Measurements from ENCODE around the gene CCDC13.
"Not testable (repeated sequence)": the region's sequence is repeated elsewhere in the genome, so short reads cannot be mapped to it uniquely, and the experiment has no call there.

The CCDC13 gene, protein sequence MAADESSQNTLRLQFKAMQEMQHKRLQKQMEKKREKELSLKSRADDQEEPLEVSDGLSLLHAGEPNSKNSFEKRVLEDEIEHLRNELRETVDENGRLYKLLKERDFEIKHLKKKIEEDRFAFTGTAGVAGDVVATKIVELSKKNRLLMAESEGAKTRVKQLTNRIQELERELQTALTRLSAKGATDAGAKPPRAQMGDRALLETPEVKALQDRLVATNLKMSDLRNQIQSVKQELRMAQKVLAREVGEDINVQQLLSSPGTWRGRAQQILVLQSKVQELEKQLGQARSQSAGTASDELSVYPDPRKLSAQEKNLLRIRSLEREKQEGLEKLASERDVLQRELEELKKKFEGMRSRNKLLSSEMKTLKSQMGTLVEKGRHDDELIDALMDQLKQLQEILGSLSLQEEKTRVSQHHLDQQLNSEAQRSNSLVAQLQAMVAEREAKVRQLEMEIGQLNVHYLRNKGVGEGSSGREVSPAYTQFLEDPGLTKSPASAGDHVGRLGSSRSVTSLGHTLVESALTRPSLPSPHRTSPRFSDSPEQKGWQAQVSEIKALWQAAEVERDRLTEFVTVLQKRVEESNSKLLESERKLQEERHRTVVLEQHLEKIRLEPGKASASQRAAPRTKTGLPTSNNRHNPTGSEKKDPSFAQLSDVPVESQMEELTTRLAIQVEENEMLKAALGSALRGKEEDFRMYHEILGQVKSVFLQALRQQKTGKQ

DNA sequence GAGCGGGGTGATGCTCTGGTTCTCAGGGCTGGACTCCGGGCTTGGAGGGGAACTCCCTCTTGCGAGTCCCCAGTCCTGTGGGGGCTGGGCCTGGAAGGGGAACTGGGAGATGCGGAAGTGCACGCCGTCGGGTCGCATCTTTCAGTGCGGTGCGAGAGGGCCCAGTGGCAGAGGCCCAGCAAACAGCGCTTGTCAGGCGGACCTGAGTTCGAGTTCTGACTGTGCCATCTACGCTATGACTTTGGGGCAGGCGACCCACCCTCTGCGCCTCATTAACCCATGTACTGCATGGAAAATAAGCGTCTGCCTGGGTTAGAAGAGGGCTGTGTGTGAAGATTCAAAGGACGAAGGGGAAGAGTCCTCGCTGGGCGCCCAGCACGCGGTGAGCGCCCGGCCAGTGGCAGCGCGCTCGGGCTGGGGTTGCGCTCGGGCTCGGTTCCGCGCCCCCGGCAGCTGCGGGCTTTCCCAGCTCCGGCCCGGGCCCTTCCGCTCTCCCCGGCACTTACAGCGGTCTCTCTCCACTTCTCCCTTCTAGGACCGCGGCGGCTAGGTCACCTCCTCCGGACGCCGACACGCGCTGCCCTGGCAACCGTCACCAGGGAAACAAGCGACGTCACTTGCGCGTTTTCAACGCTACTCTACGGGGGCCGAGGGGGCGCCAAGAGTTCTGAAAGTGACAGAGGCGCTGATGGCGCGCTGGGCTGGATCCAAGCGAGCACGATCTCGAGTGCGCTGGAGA is at the start of gene CCDC13:
CCDC13 (minus strand) TSS at position 584 of the 739 bp plus-strand sequence. CDS start 14,908 bp downstream, outside the sequence.
- H3K36me3 ChIP-seq (ENCODE audit: insufficient read depth, low read length) = no peaks in the 10 kb centered on the region
- peak within 1 kb of the TSS; percentile 44 to 82 for H3K4me3 ChIP-seq (ENCODE audit: low read depth in 1 of 2, low read length in 2 of 2)
- H3K27ac ChIP-seq (ENCODE audit: low read depth, low read length) = peak within 1 kb of the TSS; percentile 76
- H3K27me3 ChIP-seq (ENCODE audit: control insufficient read depth in 1 of 2, insufficient read depth in 2 of 2, low read length in 2 of 2) = no peaks in the 10 kb centered on the region
- peak within 1 kb of the TSS; percentile 61 for H3K9ac ChIP-seq (ENCODE audit: low read length)
- no peaks in the 10 kb centered on the region for H3K9me3 ChIP-seq (ENCODE audit: low read length)
- peaks cover 9% of the 10 kb centered on the region for H3K4me1 ChIP-seq (ENCODE audit: insufficient read depth, low read length)

DNA sequence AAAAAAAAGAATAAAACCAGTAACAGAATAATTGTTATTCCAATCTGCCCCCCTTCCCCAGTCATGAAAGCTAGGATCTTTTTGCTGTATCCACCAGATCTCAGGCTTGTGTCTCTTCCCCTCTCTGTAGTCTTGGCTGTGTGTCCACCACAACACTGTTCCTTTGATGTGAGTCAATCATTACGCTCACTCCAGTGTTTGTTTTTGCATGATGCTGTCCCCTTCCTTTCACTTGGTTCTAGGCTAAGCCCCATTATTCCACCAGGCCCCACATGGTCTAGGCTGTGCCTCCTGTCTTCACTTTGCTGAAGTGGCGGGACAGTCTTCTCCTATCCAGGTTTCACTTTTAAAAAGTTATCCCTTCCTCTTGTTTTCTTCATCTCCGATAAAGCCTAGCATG is 49.8 kb upstream of the CCDC13 start:
- Histone ChIP-seq H3K9me3 (ENCODE audit: low read length) (no peaks in the 10 kb centered on the region), H3K27me3 (ENCODE audit: control insufficient read depth in 1 of 2, insufficient read depth in 2 of 2, low read length in 2 of 2) (no peaks in the 10 kb centered on the region), H3K36me3 (ENCODE audit: insufficient read depth, low read length) (no peaks in the 10 kb centered on the region), H3K27ac (ENCODE audit: low read depth, low read length) (no peak overlapping the region), H3K9ac (ENCODE audit: low read length) (no peak overlapping the region), H3K4me1 (ENCODE audit: insufficient read depth, low read length) (no peaks in the 10 kb centered on the region), H3K4me3 (ENCODE audit: low read depth in 1 of 2, low read length in 2 of 2) (no peak overlapping the region)

DNA sequence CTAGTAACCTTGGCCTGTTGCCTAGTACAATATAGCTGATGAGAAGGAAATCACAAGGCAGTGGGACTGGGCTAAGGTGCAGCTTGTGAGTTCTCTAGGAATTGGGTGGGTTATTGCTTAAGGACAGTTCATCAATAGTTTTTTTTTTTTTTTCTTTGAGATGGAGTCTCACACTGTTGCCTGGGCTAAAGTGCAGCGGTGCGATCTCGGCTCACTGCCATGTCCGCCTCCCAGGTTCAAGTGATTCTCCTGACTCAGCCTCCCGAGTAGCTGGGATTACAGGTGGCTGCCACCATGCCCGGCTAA is 47.6 kb upstream of the CCDC13 start:
- no peak overlapping the region for H3K27ac ChIP-seq (ENCODE audit: low read depth, low read length)
- H3K9ac ChIP-seq (ENCODE audit: low read length) = no peak overlapping the region
- H3K4me3 ChIP-seq (ENCODE audit: low read depth in 1 of 2, low read length in 2 of 2) = no peak overlapping the region
- H3K9me3 ChIP-seq (ENCODE audit: low read length) = no peaks in the 10 kb centered on the region
- H3K27me3 ChIP-seq (ENCODE audit: control insufficient read depth in 1 of 2, insufficient read depth in 2 of 2, low read length in 2 of 2) = no peaks in the 10 kb centered on the region
- H3K36me3 ChIP-seq (ENCODE audit: insufficient read depth, low read length) = no peaks in the 10 kb centered on the region
- no peaks in the 10 kb centered on the region for H3K4me1 ChIP-seq (ENCODE audit: insufficient read depth, low read length)

DNA sequence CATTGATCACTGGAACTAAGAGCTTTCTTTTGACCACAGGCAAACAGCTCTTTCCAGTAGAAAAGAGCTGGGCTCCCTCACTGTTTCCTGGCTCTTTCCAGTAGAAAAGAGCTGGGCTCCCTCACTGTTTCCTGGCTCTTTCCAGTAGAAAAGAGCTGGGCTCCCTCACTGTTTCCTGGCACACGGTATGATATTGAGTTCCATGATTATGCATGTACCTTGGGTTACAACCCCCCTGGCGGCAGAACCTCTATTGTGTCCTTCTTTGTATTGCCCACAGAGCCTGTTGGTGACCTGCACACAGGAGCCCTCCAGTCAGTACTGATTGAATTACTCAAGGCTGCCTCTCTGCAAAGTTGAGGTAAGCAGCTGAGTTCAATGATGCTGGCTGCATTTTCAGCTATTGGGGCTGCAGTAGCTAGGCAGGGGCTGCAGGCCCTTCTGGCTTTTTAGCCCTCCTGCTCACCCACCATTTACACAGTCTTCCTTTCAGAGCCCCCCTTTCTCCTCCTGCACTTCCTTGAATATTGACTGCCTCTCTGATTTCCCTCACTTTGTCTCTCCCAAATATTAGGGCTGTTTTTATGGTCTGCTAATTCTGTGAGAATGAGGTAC is 46.4 kb upstream of the CCDC13 start:
- Histone ChIP-seq H3K27me3 (ENCODE audit: control insufficient read depth in 1 of 2, insufficient read depth in 2 of 2, low read length in 2 of 2) (no peaks in the 10 kb centered on the region), H3K9me3 (ENCODE audit: low read length) (no peaks in the 10 kb centered on the region), H3K9ac (ENCODE audit: low read length) (no peak overlapping the region), H3K27ac (ENCODE audit: low read depth, low read length) (no peak overlapping the region), H3K36me3 (ENCODE audit: insufficient read depth, low read length) (no peaks in the 10 kb centered on the region), H3K4me3 (ENCODE audit: low read depth in 1 of 2, low read length in 2 of 2) (no peak overlapping the region), H3K4me1 (ENCODE audit: insufficient read depth, low read length) (no peaks in the 10 kb centered on the region)

DNA sequence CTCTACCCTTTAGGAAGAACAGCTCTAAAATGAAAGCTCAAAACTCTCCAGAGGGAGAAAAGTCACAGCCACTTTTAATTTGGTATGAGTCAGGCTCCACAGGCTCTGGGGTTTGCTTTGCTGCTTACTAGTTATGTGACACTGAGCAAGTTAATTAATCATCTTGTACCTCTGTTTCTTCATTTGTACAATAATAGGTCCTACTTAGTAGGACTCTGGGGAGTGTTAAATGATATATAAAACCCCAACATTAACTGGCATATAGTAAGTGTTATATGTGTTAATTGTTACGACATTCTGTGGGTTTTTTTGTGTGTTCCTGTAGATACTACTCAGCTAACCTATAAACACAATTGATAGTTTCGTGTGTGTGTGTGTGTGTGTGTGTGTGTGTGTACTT is 42.8 kb upstream of the CCDC13 start:
- Histone ChIP-seq H3K36me3 (ENCODE audit: insufficient read depth, low read length) (no peaks in the 10 kb centered on the region), H3K4me3 (ENCODE audit: low read depth in 1 of 2, low read length in 2 of 2) (no peak overlapping the region), H3K27ac (ENCODE audit: low read depth, low read length) (no peak overlapping the region), H3K27me3 (ENCODE audit: control insufficient read depth in 1 of 2, insufficient read depth in 2 of 2, low read length in 2 of 2) (no peaks in the 10 kb centered on the region), H3K9me3 (ENCODE audit: low read length) (no peaks in the 10 kb centered on the region), H3K9ac (ENCODE audit: low read length) (no peak overlapping the region), H3K4me1 (ENCODE audit: insufficient read depth, low read length) (no peaks in the 10 kb centered on the region)

DNA sequence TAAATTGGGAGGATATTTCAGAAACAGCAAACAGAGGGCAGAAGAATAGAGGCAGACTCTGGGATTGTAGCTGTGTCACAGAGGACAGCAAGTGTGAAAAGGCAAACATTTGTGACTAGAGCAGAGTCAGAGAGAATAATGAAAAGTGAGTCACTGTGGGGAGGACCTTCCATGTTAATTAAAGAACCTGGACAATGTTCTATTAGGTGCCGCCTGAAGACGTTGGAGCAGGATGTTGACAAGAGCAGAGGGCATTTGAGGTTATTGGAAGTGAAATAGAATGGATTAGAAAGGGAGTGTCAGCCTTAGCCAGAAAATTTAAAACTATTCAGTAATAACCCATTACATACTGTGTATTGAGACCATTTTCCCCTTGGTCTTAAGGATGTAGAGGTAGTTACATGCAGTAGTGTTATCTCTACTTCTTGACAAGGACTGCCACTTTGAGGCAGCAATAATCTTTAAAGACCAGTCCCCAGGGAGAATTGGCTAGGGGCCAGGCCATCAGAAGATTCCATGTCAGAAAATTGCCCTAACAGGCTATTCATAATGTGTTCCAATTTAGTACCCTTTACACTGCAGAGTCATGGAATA is 42.0 kb upstream of the CCDC13 start:
- H3K27ac ChIP-seq (ENCODE audit: low read depth, low read length) = no peak overlapping the region
- H3K9ac ChIP-seq (ENCODE audit: low read length) = no peak overlapping the region
- no peak overlapping the region for H3K4me3 ChIP-seq (ENCODE audit: low read depth in 1 of 2, low read length in 2 of 2)
- no peaks in the 10 kb centered on the region for H3K9me3 ChIP-seq (ENCODE audit: low read length)
- H3K4me1 ChIP-seq (ENCODE audit: insufficient read depth, low read length) = no peaks in the 10 kb centered on the region
- H3K27me3 ChIP-seq (ENCODE audit: control insufficient read depth in 1 of 2, insufficient read depth in 2 of 2, low read length in 2 of 2) = no peaks in the 10 kb centered on the region
- no peaks in the 10 kb centered on the region for H3K36me3 ChIP-seq (ENCODE audit: insufficient read depth, low read length)

DNA sequence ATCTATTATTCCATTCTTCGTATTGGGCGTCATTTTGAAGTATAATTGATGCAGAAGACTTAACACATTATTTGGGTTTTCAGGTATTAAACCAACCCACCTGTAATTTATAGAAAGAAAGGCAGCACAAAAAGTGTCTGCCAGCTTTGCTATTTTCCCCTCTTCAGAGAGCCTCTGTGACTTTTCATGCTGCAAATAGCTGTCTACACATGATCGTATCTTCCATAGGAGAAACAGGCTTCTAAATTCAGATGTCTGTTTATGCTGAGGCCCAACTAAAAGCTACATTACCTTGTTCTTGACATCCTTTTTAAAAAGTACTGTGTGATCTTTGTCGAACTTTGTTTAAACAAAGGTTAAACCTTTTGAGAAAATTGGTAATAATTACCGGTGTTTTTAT is 41.2 kb upstream of the CCDC13 start:
- H3K9ac ChIP-seq (ENCODE audit: low read length) = no peak overlapping the region
- no peak overlapping the region for H3K4me3 ChIP-seq (ENCODE audit: low read depth in 1 of 2, low read length in 2 of 2)
- no peak overlapping the region for H3K27ac ChIP-seq (ENCODE audit: low read depth, low read length)
- no peaks in the 10 kb centered on the region for H3K9me3 ChIP-seq (ENCODE audit: low read length)
- H3K36me3 ChIP-seq (ENCODE audit: insufficient read depth, low read length) = no peaks in the 10 kb centered on the region
- no peaks in the 10 kb centered on the region for H3K4me1 ChIP-seq (ENCODE audit: insufficient read depth, low read length)
- H3K27me3 ChIP-seq (ENCODE audit: control insufficient read depth in 1 of 2, insufficient read depth in 2 of 2, low read length in 2 of 2) = no peaks in the 10 kb centered on the region

DNA sequence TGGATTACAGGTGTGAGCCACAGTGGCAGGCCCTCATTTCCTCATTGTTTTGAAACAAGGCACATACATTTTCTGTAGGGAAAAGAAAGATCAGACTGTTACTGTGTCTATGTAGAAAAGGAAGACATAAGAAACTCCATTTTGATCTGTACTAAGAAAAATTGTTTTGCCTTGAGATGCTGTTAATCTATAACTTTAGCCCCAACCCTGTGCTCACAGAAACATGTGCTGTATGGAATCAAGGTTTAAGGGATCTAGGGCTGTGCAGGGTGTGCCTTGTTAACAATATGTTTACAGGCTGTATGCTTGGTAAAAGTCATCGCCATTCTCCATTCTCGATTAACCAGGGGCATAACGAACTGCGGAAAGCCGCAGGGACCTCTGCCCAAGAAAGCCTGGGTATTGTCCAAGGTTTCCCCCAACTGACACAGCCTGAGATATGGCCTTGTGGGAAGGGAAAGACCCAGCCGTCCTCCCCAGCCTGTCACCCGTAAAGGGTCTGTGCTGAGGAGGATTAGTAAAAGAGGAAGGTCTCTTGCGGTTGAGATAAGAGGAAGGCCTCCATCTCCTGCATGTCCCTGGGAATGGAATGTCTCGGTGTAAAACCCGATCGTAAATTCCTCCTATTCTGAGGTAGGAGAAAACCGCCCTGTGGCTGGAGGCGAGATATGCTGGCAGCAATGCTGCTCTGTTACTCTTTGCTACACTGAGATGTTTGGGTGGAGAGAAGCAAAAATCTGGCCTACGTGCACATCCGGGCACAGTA is 38.2 kb upstream of the CCDC13 start:
- not testable (repeated sequence) for H3K27ac ChIP-seq (ENCODE audit: low read depth, low read length); H3K9me3 ChIP-seq (ENCODE audit: low read length); H3K36me3 ChIP-seq (ENCODE audit: insufficient read depth, low read length)

DNA sequence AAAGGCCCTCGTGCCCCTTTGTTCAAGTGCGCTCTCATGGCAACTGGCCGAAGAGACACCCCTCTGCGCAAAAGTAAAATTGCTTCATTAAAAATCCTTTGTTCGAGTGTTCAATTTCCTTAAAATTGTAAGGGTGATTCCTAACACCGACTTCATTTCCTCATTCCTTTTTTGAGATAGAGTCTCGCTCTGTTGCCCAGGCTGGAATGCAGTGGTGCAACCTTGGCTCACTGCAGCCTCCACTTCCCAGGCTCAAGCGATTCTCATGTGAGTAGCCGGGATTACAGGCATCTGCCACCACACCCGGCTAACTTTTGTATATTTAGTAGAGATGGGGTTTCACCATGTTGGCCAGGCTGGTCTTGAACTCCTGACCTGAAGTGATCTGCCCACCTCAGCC is 37.7 kb upstream of the CCDC13 start:
- not testable (repeated sequence) for H3K27ac ChIP-seq (ENCODE audit: low read depth, low read length); H3K4me1 ChIP-seq (ENCODE audit: insufficient read depth, low read length); H3K4me3 ChIP-seq (ENCODE audit: low read depth in 1 of 2, low read length in 2 of 2); H3K27me3 ChIP-seq (ENCODE audit: control insufficient read depth in 1 of 2, insufficient read depth in 2 of 2, low read length in 2 of 2); H3K9me3 ChIP-seq (ENCODE audit: low read length); H3K9ac ChIP-seq (ENCODE audit: low read length); H3K36me3 ChIP-seq (ENCODE audit: insufficient read depth, low read length)

More for the DNA sequence above, 38.2 kb upstream of the CCDC13 start:
- not testable (repeated sequence) for H3K9ac ChIP-seq (ENCODE audit: low read length); H3K27me3 ChIP-seq (ENCODE audit: control insufficient read depth in 1 of 2, insufficient read depth in 2 of 2, low read length in 2 of 2); H3K4me1 ChIP-seq (ENCODE audit: insufficient read depth, low read length); H3K4me3 ChIP-seq (ENCODE audit: low read depth in 1 of 2, low read length in 2 of 2)

DNA sequence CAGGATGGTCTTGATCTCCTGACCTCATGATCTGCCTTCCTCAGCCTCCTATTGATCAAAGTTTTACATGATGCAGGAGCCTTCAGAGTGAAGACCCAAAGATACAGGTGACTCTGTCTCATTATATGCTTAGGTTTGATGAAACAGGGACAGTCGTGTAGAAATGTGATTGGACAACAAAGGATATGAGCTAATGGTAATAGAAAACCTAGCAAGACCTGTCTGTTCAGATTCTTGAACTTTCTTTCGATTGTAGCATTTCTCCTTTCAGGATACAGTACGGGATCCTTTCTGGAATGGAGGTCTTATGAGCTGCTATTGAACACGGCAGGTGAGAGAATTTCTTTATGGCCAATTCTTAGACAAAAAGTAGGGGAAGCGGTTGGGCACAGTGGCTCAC is 36.1 kb upstream of the CCDC13 start, which contains the start of gene ACKR2:
ACKR2 (plus strand) TSS at position 244 of the 400 bp plus-strand sequence. CDS start 55,058 bp downstream, outside the sequence.
- Histone ChIP-seq H3K4me3 (ENCODE audit: low read depth in 1 of 2, low read length in 2 of 2) (no peak within 1 kb of the TSS), H3K36me3 (ENCODE audit: insufficient read depth, low read length) (no peaks in the 10 kb centered on the region), H3K9me3 (ENCODE audit: low read length) (no peaks in the 10 kb centered on the region), H3K27me3 (ENCODE audit: control insufficient read depth in 1 of 2, insufficient read depth in 2 of 2, low read length in 2 of 2) (no peaks in the 10 kb centered on the region), H3K27ac (ENCODE audit: low read depth, low read length) (no peak within 1 kb of the TSS), H3K9ac (ENCODE audit: low read length) (no peak within 1 kb of the TSS), H3K4me1 (ENCODE audit: insufficient read depth, low read length) (peaks cover 4% of the 10 kb centered on the region)
